Regular cardiac myocyte (primary cell): ENCODE measurements around the gene ATXN7L1. TPM values are rescaled to one million over a fixed set of nuclear protein-coding genes. Genes with fewer than 3 reads are reported as not detected.

ENCODE experiments used
- total RNA-seq: library from RNA; depleted of rRNA; stranded (reverse); fragments of >200 nt; gene quantifications from 2 replicates; pipeline ENCODE4 v1.2.3, GENCODE V29; 2014

Gene ATXN7L1
- total RNA-seq = 3.9 and 4.2 TPM in 2 replicates

DNA sequence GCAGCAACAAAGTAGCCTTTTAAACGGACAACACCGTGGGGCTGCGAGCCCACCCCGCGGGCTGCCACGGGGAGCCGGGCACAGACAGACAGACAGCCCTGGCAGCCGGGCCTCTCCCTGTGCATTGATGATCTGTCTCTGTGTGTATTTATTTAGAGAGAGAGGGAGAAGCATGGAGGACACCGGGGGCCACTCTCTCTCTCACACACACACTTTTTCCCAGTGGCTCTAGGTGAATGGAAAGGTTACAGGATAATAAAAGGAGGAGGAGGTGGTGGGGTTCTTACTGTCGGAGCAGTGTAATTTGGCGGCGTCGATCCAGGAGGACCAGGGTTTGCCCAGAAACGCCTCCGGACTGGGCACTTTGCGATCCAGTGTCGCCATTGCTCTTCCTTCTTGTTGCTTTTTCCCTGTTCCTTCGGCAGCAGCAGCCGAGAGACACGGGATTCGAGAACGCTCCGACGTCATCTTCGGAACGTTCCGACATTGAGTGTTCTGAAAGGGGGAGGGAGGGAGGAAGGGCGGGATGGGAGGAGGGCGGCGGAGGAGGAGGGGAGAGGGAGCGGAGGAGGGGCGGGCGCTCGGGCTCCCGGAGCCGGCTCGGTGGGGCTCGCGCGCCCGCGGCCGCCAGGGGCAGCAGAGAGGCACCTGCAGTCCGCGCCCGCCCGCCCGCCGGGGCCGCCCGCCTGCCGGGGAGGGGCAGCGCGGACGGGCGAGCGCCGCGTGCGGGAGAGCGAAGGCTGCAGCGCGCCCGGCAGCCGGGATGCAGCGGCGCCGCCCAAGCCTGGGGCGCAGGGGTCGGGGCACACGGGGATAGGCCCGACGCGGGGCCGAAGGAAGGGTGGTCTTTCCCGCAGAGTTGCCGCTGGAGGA is at the start of gene ATXN7L1:
Gene ATXN7L1 (minus strand): TSS at position 509 of the 873 bp plus-strand sequence. CDS start 41 bp downstream, at position 468.

DNA sequence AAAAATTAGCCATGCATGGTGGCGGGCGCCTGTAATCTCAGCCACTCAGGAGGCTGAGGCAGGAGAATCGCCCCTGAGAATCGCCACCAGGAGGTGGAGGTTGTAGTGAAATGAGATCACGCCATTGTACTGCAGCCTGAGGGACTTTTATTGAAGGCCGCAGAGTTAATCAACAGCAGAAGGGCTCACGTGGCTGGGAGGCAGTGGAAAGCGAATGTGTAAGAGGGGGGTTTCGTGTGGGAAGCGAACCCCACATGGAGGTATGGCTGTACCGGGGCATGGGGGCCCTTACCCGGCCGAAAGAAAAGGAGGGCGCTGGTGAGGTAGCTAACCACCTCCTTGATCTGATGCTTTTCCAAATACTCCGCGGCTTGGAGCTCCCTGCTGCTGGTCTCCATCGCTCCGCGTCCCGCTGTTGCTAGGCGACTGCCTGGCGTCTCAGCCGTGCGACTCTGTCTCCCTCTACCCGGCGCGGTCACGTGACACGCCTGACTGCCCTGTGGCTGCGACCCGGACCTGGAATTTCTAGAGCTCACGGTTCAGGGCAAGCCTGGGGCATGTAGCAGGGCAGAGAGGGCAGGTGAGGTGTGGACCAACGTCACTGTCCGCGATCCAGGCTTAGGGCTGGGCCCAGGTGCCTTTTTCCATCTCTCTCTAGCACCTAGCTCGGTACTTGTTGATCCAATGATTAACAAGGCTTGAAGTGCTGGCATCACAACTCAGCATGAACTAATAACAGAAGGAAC is 295.2 kb downstream of the ATXN7L1 start, which contains the start of gene EFCAB10:
Gene EFCAB10 (minus strand): TSS at position 428 of the 746 bp plus-strand sequence. CDS start 30 bp downstream, at position 398.

Other genes with a start within 250 kb of the ATXN7L1 start
- gene CDHR3, start 86.7 kb upstream of the ATXN7L1 start, total RNA-seq = 2.5 and 2.8 TPM in 2 replicates
- gene SYPL1, start 235.7 kb upstream of the ATXN7L1 start, total RNA-seq = 44.7 and 56.7 TPM in 2 replicates